HepG2 (cell line): ENCODE measurements around the gene ZMYM4. TPM values are rescaled to one million over a fixed set of nuclear protein-coding genes. Genes with fewer than 3 reads are reported as not detected.

Experiments
- ATAC-seq: fragments of 200-7000 bp; cut with Tn5 transposase; 3 replicates; pipeline ENCODE4 v1.9.1; 2020; ENCODE audit warnings: mild to moderate bottlenecking, moderate library complexity
- BruUV-seq: library from RNA; stranded (reverse); fragments of 400-500 nt; replicated peaks from 2 replicates; lab custom pipeline; 2021; lab: Mats Ljungman, UMichigan
- CTCF ChIA-PET: fragments of 300-600 bp; formaldehyde crosslinking; extraction: SDS; loops from one replicate; lab custom pipeline; 2021; ENCODE audit warnings: low total read pairs, inconsistent platforms, low intra/inter-chr PET ratio; lab: Yijun Ruan, JAX
- POLR2A ChIA-PET: fragments of 350-600 bp; sonication (Branson Sonifier 250); formaldehyde crosslinking; loops from one replicate; lab custom pipeline; 2020; ENCODE audit warnings: antibody characterized with exemption, inconsistent platforms; lab: Yijun Ruan, JAX
- DNase-seq: peaks from one replicate; pipeline ENCODE4 v3.0.0-alpha.2; 2015; ENCODE audit warnings: low spot score
- FAIRE-seq: peaks from 3 replicates; lab custom pipeline; 2011; peaks lifted over from hg19 to GRCh38; lab: Jason Lieb, UNC
- H2AFZ ChIP-seq: one replicate; pipeline ENCODE4 v1.6.1; 2011; ENCODE audit warnings: low read length, inconsistent platforms
- H3K27ac ChIP-seq: fragments of 300-600 bp; 3 replicates; pipeline ENCODE4 v1.8.0; 2011; ENCODE audit warnings: mixed run types, mild to moderate bottlenecking, mixed read lengths, low read length, inconsistent platforms; ENCODE audit not compliant: insufficient read depth; ENCODE audit errors: extremely low read length
- H3K27me3 ChIP-seq, 2 experiments: fragments of 200-600 bp in 1 of 2; 2 replicates in 1 of 2; 3 replicates in 1 of 2; pipeline versions ENCODE4 v1.6.0 to v1.8.0; 2011; ENCODE audit warnings: low read length in 2 of 2, mild to moderate bottlenecking in 2 of 2, moderate library complexity in 2 of 2, inconsistent platforms in 1 of 2; ENCODE audit not compliant: insufficient read depth in 2 of 2, control insufficient read depth in 1 of 2
- H3K36me3 ChIP-seq, 2 experiments: fragments of 200-600 bp in 1 of 2; replicated peaks in 1 of 2; 2 replicates in 1 of 2; 3 replicates in 1 of 2; pipeline versions ENCODE4 v1.5.1 to v1.8.0; 2011; ENCODE audit warnings: low read length in 2 of 2, inconsistent platforms in 1 of 2; ENCODE audit not compliant: insufficient read depth in 2 of 2, control insufficient read depth in 1 of 2
- H3K4me1 ChIP-seq: 2 replicates; pipeline ENCODE4 v1.5.1; 2012; ENCODE audit warnings: low read length, inconsistent platforms; ENCODE audit not compliant: insufficient read depth
- H3K4me2 ChIP-seq: 2 replicates; pipeline ENCODE4 v1.6.0; 2011; ENCODE audit warnings: low read depth, low read length, inconsistent platforms
- H3K4me3 ChIP-seq, 3 experiments: fragments of 200-600 bp in 1 of 3; sonication (generic), shearing (Covaris generic) in 1 of 3; replicated peaks in 1 of 3; 2 replicates each; pipeline ENCODE4 v1.5.1; 2011 to 2016; ENCODE audit warnings: low read length in 3 of 3, inconsistent platforms in 2 of 3, low read depth in 2 of 3, mild to moderate bottlenecking in 2 of 3, control low read depth in 1 of 3, mixed read lengths in 1 of 3; ENCODE audit not compliant: insufficient read depth in 1 of 3
- H3K79me2 ChIP-seq: one replicate; pipeline ENCODE4 v1.6.1; 2011; ENCODE audit warnings: low read length, inconsistent platforms; ENCODE audit not compliant: insufficient read depth
- H3K9ac ChIP-seq: 2 replicates; pipeline ENCODE4 v1.6.0; 2011; ENCODE audit warnings: mild to moderate bottlenecking, low read depth, low read length, inconsistent platforms; ENCODE audit not compliant: insufficient read depth
- H3K9me3 ChIP-seq: 2 replicates; pipeline ENCODE4 v1.5.1; 2012; ENCODE audit warnings: mild to moderate bottlenecking, low read length
- H4K20me1 ChIP-seq: 2 replicates; pipeline ENCODE4 v1.6.0; 2011; ENCODE audit warnings: inconsistent platforms, mild to moderate bottlenecking, low read length, moderate library complexity; ENCODE audit not compliant: insufficient read depth
- ETV5 ChIP-seq: IDR thresholded peaks from 2 replicates; pipeline ENCODE4 v1.6.1; 2018; ENCODE audit warnings: missing biosample characterization, missing genetic modification reagents, inconsistent platforms, borderline replicate concordance
- MTA1 ChIP-seq: sonication (generic); formaldehyde crosslinking; IDR thresholded peaks from 2 replicates; pipeline ENCODE4 v1.4.0; 2020; ENCODE audit warnings: missing genetic modification reagents, mild to moderate bottlenecking, borderline replicate concordance
- RBM22 ChIP-seq: fragments of 200-400 bp; formaldehyde crosslinking; optimal IDR thresholded peaks from 2 replicates; pipeline ENCODE3; 2017; ENCODE audit warnings: mild to moderate bottlenecking, low read length, moderate library complexity
- SUZ12 ChIP-seq: fragments of 150-350 bp; IDR thresholded peaks from 2 replicates; pipeline ENCODE4 v1.6.1; 2014; ENCODE audit warnings: low read depth, low read length
- TBX3 ChIP-seq: fragments of 450-650 bp; IDR thresholded peaks from 2 replicates; pipeline ENCODE4 v1.6.1; 2017; ENCODE audit warnings: antibody characterized with exemption, mild to moderate bottlenecking, inconsistent platforms, borderline replicate concordance
- TMF1 ChIP-seq: sonication (generic); formaldehyde crosslinking; IDR thresholded peaks from 2 replicates; pipeline ENCODE4 v1.8.1; 2022; ENCODE audit warnings: low read depth, missing genetic modification reagents
- WGBS: methylation state at CpG from one replicate; pipeline ENCODE4 v1.1.6; 2017; ENCODE audit warnings: low lambda C conversion rate; 5-methylcytosine and 5-hydroxymethylcytosine counted together
- in situ Hi-C: cut with HindIII; loops from 2 replicates; pipeline ENCODE4 v1.10.0; 2017; ENCODE audit warnings: low pct_unique_long_range_greater_than_20kb; ENCODE audit not compliant: extremely low pct_ligation_motif_present
- intact Hi-C: fragments of 100-400 bp; cut with micrococcal nuclease; formaldehyde crosslinking; loops from one replicate; pipeline ENCODE4 v1.10.0; 2022; ENCODE audit not compliant: unreplicated experiment
- polyA plus RNA-seq, 8 experiments: library from polyadenylated mRNA; depleted of rRNA in 3 of 8; stranded (reverse) in 7 of 8; unstranded in 1 of 8; fragments of >200 nt; fragmentation: Illumina TruSeq in 4 of 8; extraction: Trizol in 4 of 8; gene quantifications; 2 replicates each; pipeline versions ENCODE4 v1.2.1 to v1.2.3, GENCODE V29; 2011 to 2016; ENCODE audit warnings: low read depth in 4 of 8, missing spikeins in 1 of 8, mixed read lengths in 1 of 8; ENCODE audit not compliant: insufficient read depth in 1 of 8
- total RNA-seq, 5 experiments: library from RNA; depleted of rRNA; stranded (reverse); fragments of >200 nt; fragmentation: Illumina TruSeq; extraction: Trizol; gene quantifications; 2 replicates each; pipeline ENCODE4 v1.2.3, GENCODE V29; 2016; ENCODE audit warnings: low read depth in 1 of 5
- TF ChIP-seq, protein P1 (sequence below): IDR thresholded peaks from 2 replicates; pipeline ENCODE4 v1.6.1; 2016; ENCODE audit warnings: low read depth
- TF ChIP-seq, protein P2 (sequence below): sonication (generic); formaldehyde crosslinking; IDR thresholded peaks from 2 replicates; pipeline ENCODE4 v1.5.1; 2020; ENCODE audit warnings: mild to moderate bottlenecking, missing genetic modification reagents
- TF ChIP-seq, protein P3 (sequence below): fragments of 450-650 bp; IDR thresholded peaks from 2 replicates; pipeline ENCODE4 v1.6.1; 2016
- TF ChIP-seq, protein P4 (sequence below): sonication (generic); formaldehyde crosslinking; IDR thresholded peaks from 2 replicates; pipeline ENCODE4 v1.4.0; 2020; ENCODE audit warnings: missing genetic modification reagents
- TF ChIP-seq, protein P5 (sequence below): IDR thresholded peaks from 2 replicates; pipeline ENCODE4 v1.6.1; 2016; ENCODE audit warnings: low read depth, control low read depth

ZMYM4 gene
- total and polyA plus RNA-seq, 2 of the 13 experiments (the other 11 are each of a cell fraction or from before 2014, with no cell fraction given): 13.9 to 37.6 TPM

DNA sequence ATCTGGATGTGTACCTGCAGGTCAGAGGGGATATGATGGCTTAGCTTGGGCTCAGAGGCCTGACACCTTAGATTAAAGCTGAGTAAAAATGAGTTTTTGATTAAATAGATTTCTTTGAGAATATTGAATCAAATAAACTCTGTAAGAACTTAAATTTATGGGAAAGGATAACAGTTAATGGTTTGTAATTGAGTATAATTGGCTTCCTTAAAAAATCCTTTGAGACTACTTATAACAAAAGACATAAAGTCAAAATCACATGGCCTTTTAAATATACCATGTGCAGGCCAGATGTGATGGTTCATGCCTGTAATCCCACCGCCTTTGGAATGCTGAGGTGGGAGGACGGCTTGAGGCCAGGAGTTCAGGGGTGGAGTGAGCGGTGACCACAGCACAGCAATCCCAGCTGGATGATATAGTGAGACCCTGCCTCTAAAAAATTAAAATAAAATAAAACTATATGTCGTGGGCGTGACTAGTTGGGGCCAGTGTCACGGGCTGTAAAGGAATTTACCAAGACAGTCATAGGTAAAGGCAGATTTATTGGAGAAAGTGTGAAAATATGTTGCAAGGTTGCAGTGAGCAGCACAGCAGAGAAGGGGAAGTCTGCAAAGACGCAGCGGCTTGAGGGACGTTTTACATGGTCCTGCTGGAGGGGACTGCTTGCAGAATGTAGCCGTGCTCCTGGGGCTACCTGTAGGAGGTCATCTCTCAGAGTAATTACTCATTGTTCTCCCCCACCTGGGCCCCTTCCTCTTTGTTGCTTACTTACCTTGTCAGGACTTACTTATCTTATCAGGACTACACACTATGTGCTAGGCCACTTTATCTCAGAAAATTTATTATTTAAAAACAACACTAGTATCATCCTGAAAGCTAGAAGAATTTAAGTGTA, 122.3 kb downstream of the ZMYM4 start:
- H3K4me2 ChIP-seq: no peak overlapping the region
- no peak overlapping the region for H3K4me3 ChIP-seq
- no peak overlapping the region for H3K9ac ChIP-seq
- H3K27ac ChIP-seq: no peak overlapping the region
- ChIA-PET CTCF (no interaction called here), POLR2A (no interaction called here)
- no peaks in the 10 kb centered on the region for H3K79me2 ChIP-seq
- in situ Hi-C loops (no loop called here), intact Hi-C loops (no loop called here)
- ATAC-seq: no peak
- DNase-seq: no peak
- 93% methylated on average over 10 of the region's 10 CpGs for WGBS
- no TSS peak for BruUV-seq
- H3K36me3 ChIP-seq: peaks cover 12 to 55% of the 10 kb centered on the region in 2 experiments
- no peaks in the 10 kb centered on the region for H4K20me1 ChIP-seq
- FAIRE-seq: no peak
- no peak overlapping the region for H2AFZ ChIP-seq
- no peaks in the 10 kb centered on the region for H3K27me3 ChIP-seq
- H3K4me1 ChIP-seq: no peaks in the 10 kb centered on the region
- H3K9me3 ChIP-seq: no peaks in the 10 kb centered on the region
- TF ChIP-seq, protein P1, sequence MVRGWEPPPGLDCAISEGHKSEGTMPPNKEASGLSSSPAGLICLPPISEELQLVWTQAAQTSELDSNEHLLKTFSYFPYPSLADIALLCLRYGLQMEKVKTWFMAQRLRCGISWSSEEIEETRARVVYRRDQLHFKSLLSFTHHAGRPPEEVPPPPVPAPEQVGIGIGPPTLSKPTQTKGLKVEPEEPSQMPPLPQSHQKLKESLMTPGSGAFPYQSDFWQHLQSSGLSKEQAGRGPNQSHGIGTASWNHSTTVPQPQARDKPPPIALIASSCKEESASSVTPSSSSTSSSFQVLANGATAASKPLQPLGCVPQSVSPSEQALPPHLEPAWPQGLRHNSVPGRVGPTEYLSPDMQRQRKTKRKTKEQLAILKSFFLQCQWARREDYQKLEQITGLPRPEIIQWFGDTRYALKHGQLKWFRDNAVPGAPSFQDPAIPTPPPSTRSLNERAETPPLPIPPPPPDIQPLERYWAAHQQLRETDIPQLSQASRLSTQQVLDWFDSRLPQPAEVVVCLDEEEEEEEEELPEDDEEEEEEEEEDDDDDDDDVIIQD (CRISPR knock-in tag): no peak
- TF ChIP-seq, protein P2, sequence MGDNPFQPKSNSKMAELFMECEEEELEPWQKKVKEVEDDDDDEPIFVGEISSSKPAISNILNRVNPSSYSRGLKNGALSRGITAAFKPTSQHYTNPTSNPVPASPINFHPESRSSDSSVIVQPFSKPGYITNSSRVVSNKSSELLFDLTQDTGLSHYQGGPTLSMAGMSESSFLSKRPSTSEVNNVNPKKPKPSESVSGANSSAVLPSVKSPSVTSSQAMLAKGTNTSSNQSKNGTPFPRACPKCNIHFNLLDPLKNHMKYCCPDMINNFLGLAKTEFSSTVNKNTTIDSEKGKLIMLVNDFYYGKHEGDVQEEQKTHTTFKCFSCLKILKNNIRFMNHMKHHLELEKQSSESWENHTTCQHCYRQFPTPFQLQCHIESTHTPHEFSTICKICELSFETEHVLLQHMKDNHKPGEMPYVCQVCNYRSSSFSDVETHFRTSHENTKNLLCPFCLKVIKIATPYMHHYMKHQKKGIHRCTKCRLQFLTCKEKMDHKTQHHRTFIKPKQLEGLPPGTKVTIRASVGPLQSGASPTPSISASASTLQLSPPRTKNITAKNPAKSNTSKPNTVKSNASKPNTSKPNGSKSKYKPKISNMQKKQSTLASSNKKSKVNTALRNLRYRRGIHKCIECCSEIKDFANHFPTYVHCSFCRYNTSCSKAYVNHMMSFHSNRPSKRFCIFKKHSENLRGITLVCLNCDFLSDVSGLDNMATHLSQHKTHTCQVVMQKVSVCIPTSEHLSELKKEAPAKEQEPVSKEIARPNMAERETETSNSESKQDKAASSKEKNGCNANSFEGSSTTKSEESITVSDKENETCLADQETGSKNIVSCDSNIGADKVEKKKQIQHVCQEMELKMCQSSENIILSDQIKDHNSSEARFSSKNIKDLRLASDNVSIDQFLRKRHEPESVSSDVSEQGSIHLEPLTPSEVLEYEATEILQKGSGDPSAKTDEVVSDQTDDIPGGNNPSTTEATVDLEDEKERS (CRISPR knock-in tag): no peak
- TF ChIP-seq SUZ12 (no peak), RBM22 (peak; percentile 28), TBX3 (no peak), ETV5 (CRISPR knock-in tag) (no peak), MTA1 (CRISPR knock-in tag) (no peak), TMF1 (CRISPR knock-in tag) (no peak)
- TF ChIP-seq, protein P3, sequence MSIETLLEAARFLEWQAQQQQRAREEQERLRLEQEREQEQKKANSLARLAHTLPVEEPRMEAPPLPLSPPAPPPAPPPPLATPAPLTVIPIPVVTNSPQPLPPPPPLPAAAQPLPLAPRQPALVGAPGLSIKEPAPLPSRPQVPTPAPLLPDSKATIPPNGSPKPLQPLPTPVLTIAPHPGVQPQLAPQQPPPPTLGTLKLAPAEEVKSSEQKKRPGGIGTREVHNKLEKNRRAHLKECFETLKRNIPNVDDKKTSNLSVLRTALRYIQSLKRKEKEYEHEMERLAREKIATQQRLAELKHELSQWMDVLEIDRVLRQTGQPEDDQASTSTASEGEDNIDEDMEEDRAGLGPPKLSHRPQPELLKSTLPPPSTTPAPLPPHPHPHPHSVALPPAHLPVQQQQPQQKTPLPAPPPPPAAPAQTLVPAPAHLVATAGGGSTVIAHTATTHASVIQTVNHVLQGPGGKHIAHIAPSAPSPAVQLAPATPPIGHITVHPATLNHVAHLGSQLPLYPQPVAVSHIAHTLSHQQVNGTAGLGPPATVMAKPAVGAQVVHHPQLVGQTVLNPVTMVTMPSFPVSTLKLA: peak; percentile 92
- TF ChIP-seq, protein P4, sequence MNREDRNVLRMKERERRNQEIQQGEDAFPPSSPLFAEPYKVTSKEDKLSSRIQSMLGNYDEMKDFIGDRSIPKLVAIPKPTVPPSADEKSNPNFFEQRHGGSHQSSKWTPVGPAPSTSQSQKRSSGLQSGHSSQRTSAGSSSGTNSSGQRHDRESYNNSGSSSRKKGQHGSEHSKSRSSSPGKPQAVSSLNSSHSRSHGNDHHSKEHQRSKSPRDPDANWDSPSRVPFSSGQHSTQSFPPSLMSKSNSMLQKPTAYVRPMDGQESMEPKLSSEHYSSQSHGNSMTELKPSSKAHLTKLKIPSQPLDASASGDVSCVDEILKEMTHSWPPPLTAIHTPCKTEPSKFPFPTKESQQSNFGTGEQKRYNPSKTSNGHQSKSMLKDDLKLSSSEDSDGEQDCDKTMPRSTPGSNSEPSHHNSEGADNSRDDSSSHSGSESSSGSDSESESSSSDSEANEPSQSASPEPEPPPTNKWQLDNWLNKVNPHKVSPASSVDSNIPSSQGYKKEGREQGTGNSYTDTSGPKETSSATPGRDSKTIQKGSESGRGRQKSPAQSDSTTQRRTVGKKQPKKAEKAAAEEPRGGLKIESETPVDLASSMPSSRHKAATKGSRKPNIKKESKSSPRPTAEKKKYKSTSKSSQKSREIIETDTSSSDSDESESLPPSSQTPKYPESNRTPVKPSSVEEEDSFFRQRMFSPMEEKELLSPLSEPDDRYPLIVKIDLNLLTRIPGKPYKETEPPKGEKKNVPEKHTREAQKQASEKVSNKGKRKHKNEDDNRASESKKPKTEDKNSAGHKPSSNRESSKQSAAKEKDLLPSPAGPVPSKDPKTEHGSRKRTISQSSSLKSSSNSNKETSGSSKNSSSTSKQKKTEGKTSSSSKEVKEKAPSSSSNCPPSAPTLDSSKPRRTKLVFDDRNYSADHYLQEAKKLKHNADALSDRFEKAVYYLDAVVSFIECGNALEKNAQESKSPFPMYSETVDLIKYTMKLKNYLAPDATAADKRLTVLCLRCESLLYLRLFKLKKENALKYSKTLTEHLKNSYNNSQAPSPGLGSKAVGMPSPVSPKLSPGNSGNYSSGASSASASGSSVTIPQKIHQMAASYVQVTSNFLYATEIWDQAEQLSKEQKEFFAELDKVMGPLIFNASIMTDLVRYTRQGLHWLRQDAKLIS: no peak
- TF ChIP-seq, protein P5, sequence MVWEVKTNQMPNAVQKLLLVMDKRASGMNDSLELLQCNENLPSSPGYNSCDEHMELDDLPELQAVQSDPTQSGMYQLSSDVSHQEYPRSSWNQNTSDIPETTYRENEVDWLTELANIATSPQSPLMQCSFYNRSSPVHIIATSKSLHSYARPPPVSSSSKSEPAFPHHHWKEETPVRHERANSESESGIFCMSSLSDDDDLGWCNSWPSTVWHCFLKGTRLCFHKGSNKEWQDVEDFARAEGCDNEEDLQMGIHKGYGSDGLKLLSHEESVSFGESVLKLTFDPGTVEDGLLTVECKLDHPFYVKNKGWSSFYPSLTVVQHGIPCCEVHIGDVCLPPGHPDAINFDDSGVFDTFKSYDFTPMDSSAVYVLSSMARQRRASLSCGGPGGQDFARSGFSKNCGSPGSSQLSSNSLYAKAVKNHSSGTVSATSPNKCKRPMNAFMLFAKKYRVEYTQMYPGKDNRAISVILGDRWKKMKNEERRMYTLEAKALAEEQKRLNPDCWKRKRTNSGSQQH (CRISPR knock-in tag): no peak
